ENCODE results near the gene HEATR5A. TPM values are rescaled to one million over a fixed set of nuclear protein-coding genes. Genes with fewer than 3 reads are reported as not detected.

HEATR5A gene
- polyA plus RNA-seq, 3 donors, result 13.1 to 21.0 (median 16.8) TPM

DNA sequence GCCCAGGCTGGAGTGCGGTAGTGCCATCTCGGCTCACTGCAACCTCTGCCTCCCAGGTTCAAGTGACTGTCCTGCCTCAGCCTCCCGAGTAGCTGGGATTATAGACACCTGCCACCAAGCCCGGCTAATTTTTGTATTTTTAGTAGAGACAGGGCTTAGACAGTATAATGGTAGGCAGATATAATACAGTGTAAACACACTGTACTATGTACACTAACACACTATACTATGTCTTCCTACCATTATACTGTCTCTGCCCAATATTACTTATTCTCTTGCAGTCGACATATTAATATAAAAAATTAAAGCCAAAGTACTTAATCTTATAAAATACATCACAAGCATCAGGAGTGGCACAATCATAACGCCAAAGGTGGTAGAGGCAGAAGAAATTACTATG, 21.9 kb upstream of the HEATR5A start:
- Histone ChIP-seq H3K9ac (ENCODE audit: insufficient read depth, low read length, poor library complexity, severe bottlenecking) (no peak overlapping the region), H4K20me1 (ENCODE audit: insufficient read depth, low read length) (no peaks in the 10 kb centered on the region), H3K4me3 (replicated peaks in 1 of 3; ENCODE audit: low read depth in 2 of 3, low read length in 3 of 3) (no peak overlapping the region), H2AFZ (ENCODE audit: insufficient read depth, low read depth, low read length, poor library complexity, severe bottlenecking) (no peak overlapping the region), H3K27me3 (ENCODE audit: control insufficient read depth in 2 of 2, insufficient read depth in 2 of 2, low read length in 2 of 2) (no peaks in the 10 kb centered on the region), H3K9me3 (replicated peaks in 1 of 2; ENCODE audit: control insufficient read depth in 1 of 2, insufficient read depth in 1 of 2, low read length in 2 of 2) (no peaks in the 10 kb centered on the region), H3K4me2 (replicated peaks; ENCODE audit: extremely low read depth, low read length, poor library complexity, severe bottlenecking) (no peak overlapping the region), H3K79me2 (ENCODE audit: insufficient read depth, low read length) (no peaks in the 10 kb centered on the region), H3K4me1 (ENCODE audit: control insufficient read depth in 1 of 2, insufficient read depth in 2 of 2, low read length in 2 of 2) (no peaks in the 10 kb centered on the region), H3K27ac (ENCODE audit: low read depth in 1 of 2, low read length in 2 of 2) (no peak overlapping the region), H3K36me3 (replicated peaks in 1 of 2; ENCODE audit: control insufficient read depth in 1 of 2, insufficient read depth in 2 of 2, low read length in 2 of 2) (peaks cover 0 to 5% of the 10 kb centered on the region in 2 donors)
- peaks cover 3 to 9% of the 10 kb centered on the region in 2 donors for H3K36me3 Mint-ChIP-seq
- H3K27me3 Mint-ChIP-seq (ENCODE audit: low read depth in 3 of 3), result no peaks in the 10 kb centered on the region
- TF ChIP-seq CTCF (IDR thresholded peaks at IDR 0.05), result no peak
- DNase-seq, result no peak
- intact Hi-C loops (cut with micrococcal nuclease), result no loop called here
- no peaks in the 10 kb centered on the region for H3K4me1 Mint-ChIP-seq
- WGBS (ENCODE audit: insufficient coverage), result 100% methylated on average over 1 of the region's 6 CpGs
- peaks cover 0 to 6% (median 3%) of the 10 kb centered on the region in 7 donors for H3K9me3 Mint-ChIP-seq
- H3K27ac Mint-ChIP-seq, result no peak overlapping the region
- H3K4me3 Mint-ChIP-seq, result no peak overlapping the region

DNA sequence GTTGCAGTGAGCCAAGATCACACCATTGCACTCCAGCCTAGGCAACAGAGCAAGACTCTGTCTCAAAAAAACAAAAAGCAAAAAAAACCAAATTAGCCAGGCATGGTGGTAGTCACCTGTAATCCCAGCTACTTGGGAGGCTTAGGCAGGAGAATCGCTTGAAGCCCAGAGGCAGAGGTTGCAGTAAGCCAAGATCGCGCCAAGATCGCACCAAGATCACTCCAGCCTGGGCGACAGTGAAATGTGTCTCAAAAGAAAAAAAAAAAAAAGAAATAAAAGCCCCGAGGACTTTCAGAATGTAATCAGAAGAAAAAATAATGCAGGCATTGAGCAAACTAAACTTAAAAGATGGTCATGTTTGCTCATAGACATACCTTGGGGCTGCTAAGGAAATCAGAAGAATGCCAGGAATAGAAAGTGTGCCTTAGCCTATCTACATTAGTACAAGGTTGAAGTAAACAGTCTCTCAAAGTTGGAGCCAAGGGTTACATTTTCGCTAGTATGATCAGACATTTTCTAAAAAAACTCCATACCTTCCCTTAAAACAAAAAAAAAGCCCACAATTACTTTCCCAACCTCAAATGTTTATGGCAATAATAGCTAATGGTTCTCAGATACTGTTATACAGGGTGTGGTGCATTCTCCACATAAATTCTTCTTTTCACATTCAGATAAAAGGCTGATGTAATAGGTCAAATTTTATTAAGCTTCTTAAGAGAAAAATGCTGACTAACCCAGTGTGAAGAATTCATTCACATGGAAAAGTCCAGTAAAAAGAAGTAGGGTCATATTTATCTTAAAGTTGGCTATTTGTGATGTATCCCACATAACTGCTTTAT, 21.1 kb upstream of the HEATR5A start:
- Histone ChIP-seq H3K4me2 (replicated peaks; ENCODE audit: extremely low read depth, low read length, poor library complexity, severe bottlenecking) (no peak overlapping the region), H3K9ac (ENCODE audit: insufficient read depth, low read length, poor library complexity, severe bottlenecking) (no peak overlapping the region), H4K20me1 (ENCODE audit: insufficient read depth, low read length) (no peaks in the 10 kb centered on the region), H2AFZ (ENCODE audit: insufficient read depth, low read depth, low read length, poor library complexity, severe bottlenecking) (no peak overlapping the region), H3K27me3 (ENCODE audit: control insufficient read depth in 2 of 2, insufficient read depth in 2 of 2, low read length in 2 of 2) (no peaks in the 10 kb centered on the region), H3K4me3 (replicated peaks in 1 of 3; ENCODE audit: low read depth in 2 of 3, low read length in 3 of 3) (no peak overlapping the region), H3K4me1 (ENCODE audit: control insufficient read depth in 1 of 2, insufficient read depth in 2 of 2, low read length in 2 of 2) (no peaks in the 10 kb centered on the region), H3K27ac (ENCODE audit: low read depth in 1 of 2, low read length in 2 of 2) (no peak overlapping the region), H3K79me2 (ENCODE audit: insufficient read depth, low read length) (no peaks in the 10 kb centered on the region), H3K36me3 (replicated peaks in 1 of 2; ENCODE audit: control insufficient read depth in 1 of 2, insufficient read depth in 2 of 2, low read length in 2 of 2) (peaks cover 0 to 4% of the 10 kb centered on the region in 2 donors), H3K9me3 (replicated peaks in 1 of 2; ENCODE audit: control insufficient read depth in 1 of 2, insufficient read depth in 1 of 2, low read length in 2 of 2) (no peaks in the 10 kb centered on the region)
- Mint-ChIP-seq H3K9me3 (peaks cover 0 to 7% (median 4%) of the 10 kb centered on the region in 7 donors), H3K27me3 (ENCODE audit: low read depth in 3 of 3) (no peaks in the 10 kb centered on the region), H3K4me3 (no peak overlapping the region), H3K36me3 (peaks cover 3 to 10% of the 10 kb centered on the region in 2 donors), H3K4me1 (no peaks in the 10 kb centered on the region), H3K27ac (no peak overlapping the region)
- DNase-seq, result no peak
- TF ChIP-seq CTCF (IDR thresholded peaks at IDR 0.05), result no peak
- intact Hi-C loops (cut with micrococcal nuclease), result no loop called here
- 100% methylated on average over 1 of the region's 7 CpGs for WGBS (ENCODE audit: insufficient coverage)

All from CD14-positive monocyte (primary cell).